GM18868 (cell line): ENCODE measurements around the gene NKAIN2.
A peak's percentile ranks its signal among the peaks of the same experiment; 100 is the strongest.
"Not testable (repeated sequence)": the region's sequence is repeated elsewhere in the genome, so short reads cannot be mapped to it uniquely, and the experiment has no call there.

ENCODE experiments used
- ATAC-seq: cut with Tn5 transposase; IDR thresholded peaks from one replicate; pipeline ENCODE4 v1.9.1; 2021; ENCODE audit warnings: mild to moderate bottlenecking, moderate library complexity; ENCODE audit not compliant: unreplicated experiment

NKAIN2 gene

DNA sequence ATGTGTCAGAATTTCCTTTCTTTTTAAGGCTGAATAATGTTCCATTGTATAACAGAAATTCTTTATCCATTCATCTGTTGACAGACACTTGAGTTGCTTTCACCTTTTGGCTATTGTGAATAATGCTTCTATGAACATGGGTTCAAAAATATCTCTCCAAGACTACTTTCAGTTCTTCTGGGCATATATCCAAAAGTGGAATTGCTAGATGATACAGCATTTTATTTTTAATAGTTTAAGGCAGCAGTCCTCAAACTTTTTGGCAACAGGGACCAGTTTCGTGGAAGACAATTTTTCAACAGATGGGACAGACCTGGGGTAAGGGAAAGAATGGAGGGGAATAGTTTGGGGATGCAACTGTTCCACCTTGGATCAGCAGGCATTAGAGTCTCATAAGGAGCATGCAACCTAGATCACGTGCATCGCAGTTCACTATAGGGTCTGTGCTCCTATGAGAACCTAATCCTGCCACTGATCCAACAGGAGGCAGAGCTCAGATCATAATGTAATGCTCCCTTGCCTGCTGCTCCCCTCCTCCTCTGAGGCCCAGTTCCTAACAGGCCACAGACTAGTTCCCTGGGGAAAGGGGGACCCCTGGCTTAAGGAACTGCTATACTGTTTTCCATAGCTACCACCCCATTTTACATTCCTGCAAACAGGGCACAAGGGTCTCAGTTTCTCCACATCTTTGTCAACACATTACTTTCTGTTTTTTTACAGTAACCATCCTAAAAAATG lies 918.6 kb downstream of the NKAIN2 start:
- ATAC-seq = no peak

GRCh38 chr6:124723671-124724070 lies 920.0 kb downstream of the NKAIN2 start:
- ATAC-seq = no peak

GRCh38 chr6:124737804-124738203 lies 934.1 kb downstream of the NKAIN2 start:
- not testable (repeated sequence) for ATAC-seq

- no peak for ATAC-seq
Measured at GRCh38 chr6:124738482-124738881, 934.8 kb downstream of the NKAIN2 start.

DNA sequence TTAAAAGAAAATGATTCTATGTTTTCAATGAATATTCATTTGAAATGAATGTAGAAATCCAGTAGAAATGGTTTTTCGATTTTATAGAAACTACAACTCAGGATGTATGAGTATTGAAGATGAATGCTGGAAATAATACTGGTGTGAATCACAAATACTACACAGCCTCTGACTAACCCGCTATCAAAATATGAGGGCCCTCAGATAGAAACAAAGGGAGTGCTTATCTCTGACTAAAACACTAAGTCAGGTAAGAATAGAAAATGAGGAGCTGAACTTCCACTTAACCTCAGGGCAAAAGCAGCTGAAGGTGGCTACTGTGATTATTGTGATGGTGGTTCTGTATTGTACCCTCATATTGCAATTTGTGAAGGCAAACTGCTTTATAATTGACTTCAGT lies 937.7 kb downstream of the NKAIN2 start:
- no peak for ATAC-seq

- no peak for ATAC-seq
Measured at GRCh38 chr6:124742971-124743370, 939.3 kb downstream of the NKAIN2 start.

GRCh38 chr6:124743420-124743819 lies 939.8 kb downstream of the NKAIN2 start:
- ATAC-seq = no peak

GRCh38 chr6:124747349-124747748 lies 943.7 kb downstream of the NKAIN2 start:
- ATAC-seq = no peak

- ATAC-seq = no peak
Measured at GRCh38 chr6:124748778-124749177, 945.1 kb downstream of the NKAIN2 start.

DNA sequence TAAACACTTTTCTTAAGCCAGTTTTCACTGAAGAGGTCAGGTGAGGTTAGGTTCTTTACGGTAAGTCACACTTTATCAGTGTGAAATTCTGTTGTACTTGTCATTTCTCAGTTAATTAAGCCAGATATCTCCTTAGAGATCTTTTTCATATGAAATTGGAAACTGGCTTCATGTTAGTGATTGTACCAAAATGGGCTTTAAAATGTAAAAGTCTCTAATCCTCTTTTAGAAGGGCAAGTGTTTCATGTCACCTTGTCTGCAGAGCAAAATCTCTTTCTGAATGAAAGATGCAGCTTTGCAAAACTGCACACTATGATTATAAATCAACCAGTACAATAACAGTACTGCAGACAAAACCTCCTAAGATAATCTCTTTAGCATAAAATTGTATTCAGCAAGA lies 949.3 kb downstream of the NKAIN2 start:
- ATAC-seq = no peak

GRCh38 chr6:124753562-124754105 lies 950.0 kb downstream of the NKAIN2 start:
- no peak for ATAC-seq

GRCh38 chr6:124755321-124755720 lies 951.7 kb downstream of the NKAIN2 start:
- ATAC-seq = no peak

- no peak for ATAC-seq
Measured at GRCh38 chr6:124757560-124757959, 953.9 kb downstream of the NKAIN2 start.

DNA sequence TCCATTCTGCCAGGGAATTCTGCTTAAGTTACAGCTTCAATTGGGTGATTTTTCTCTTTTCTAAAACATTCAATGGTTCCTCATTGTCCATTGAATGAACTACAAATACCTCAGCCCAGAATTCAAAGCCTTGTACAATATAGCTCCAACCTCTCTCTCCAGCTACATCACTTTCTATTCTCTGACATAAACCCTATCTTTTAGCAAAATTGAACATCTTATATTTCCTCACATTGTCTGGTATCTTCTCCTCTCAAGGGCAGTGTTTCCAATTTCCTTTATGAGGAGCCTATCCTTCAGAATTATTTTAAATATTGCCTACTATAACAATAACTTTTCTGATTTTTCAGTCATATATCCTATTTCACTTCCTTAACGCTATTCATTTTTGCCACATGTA lies 955.0 kb downstream of the NKAIN2 start:
- ATAC-seq = no peak

GRCh38 chr6:124765280-124765679 lies 961.6 kb downstream of the NKAIN2 start:
- no peak for ATAC-seq

DNA sequence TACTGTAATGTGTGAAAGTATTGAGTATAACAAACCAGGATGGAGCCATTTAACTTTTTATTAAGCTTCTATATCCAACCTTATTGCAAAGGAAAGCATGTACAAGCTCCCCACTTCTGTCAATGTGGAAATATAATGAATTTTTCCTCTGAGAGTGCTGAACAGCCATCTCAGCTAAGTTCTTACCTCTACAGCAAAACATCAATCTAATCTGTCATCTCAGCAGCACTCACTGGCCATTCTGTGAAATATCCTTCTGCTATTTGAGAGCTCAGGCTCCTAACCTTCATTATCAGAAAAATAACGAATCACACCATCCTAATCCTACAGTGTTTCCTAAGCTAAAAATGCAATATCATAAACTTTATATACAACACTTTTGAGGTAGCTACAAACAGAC lies 964.6 kb downstream of the NKAIN2 start:
- ATAC-seq = no peak

DNA sequence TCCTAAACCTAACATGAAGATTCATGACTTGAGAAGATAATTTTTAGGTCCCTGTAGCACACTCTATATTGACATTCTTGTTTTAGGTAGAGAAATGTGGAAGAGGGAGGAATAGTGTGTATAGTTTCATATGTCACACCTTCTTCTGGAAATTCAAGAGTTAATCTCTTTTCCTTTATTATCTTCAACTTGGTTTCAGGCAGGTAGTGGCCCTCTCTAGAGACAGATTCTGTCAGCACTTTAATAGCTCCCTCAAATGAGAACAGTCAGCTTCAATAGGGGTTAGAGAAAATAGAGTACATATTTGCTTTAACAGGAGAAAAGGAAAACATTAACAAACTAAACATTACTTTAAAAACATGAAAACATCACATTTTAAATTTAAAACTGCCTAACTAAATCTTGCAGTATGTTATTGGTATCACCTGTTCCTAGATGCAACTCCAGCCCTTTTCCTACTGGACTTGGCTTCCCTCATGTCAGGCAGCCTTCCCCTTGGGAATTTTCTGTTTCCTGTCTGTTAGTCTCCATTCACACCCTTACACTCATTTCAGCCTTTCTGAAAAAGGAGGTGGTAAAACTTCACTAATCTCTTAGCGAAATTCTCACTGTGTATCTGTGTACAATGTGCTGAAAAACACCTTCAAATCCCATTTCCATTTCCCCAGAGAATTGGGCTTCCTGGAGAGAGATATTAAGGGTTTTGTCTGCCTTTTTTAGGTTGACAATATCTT lies 966.3 kb downstream of the NKAIN2 start:
- no peak for ATAC-seq

GRCh38 chr6:124770784-124771183 lies 967.1 kb downstream of the NKAIN2 start:
- ATAC-seq = no peak

DNA sequence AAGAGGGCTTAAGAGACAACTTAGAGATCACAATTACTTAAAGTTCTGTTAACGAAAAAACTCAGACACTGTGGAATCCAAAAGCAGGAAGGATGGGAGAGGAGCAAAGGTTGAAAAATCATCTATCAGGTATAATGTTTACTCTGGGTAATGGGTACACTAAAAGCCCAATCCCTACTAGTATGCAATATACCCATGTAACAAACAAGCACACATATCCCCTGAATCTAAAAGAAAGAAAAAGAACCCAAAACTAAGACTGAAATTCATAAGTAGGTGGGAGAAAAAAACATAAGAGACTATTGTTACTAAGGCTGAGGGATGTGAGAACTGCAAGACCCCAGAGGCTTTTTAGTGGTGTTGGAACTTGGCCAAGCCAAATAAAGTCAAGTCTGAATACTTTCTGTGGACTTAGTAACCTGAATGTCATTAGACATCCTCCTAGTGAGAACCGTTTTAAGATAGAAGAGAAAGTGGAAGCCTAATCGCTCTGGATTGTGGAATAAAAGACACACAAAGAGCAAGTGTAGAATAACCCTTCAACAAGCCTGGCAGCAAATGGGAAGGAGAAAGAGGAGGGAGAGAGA lies 969.2 kb downstream of the NKAIN2 start:
- ATAC-seq = peak; percentile 51

DNA sequence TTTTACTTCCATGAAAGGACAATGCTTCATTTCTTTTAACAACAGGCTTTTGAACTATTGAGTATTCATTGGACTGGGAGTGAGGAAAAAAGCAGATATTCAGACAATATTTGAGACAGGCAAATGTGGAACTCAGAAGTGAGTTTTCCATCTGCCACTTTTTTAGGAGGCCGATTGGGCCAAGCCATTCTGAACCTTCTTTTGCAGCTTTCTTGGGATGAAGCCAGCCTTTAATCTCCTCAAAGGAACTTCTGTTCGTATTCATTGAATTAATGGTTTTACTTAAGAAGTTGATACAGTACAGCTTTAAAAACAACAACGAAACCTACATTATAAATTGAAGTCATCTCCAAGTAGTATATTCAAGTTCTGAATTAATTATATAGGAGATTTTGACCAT lies 971.5 kb downstream of the NKAIN2 start:
- no peak for ATAC-seq

- no peak for ATAC-seq
Measured at GRCh38 chr6:124777863-124778262, 974.2 kb downstream of the NKAIN2 start.

- no peak for ATAC-seq
Measured at GRCh38 chr6:124780623-124781022, 977.0 kb downstream of the NKAIN2 start.
